H1 (cell line): ENCODE data around the gene NAAA. TPM values are rescaled to one million over a fixed set of nuclear protein-coding genes. Genes with fewer than 3 reads are reported as not detected.

ENCODE experiments used
- CHD7 ChIP-seq: fragments of 300-600 bp; sonication (generic); IDR thresholded peaks from 2 replicates; pipeline ENCODE4 v1.7.1; 2012; ENCODE audit warnings: low read length, moderate library complexity, mild to moderate bottlenecking, inconsistent platforms; ENCODE audit not compliant: insufficient replicate concordance
- JUND ChIP-seq: IDR thresholded peaks from 2 replicates; pipeline ENCODE4 v1.6.1; 2011; ENCODE audit warnings: mild to moderate bottlenecking, improper control_type of control experiment, low read length
- polyA plus RNA-seq, 7 experiments: library from polyadenylated mRNA; depleted of rRNA in 3 of 7; stranded (reverse) in 5 of 7; unstranded in 2 of 7; fragments of >200 nt in 5 of 7; fragments of 200-250 nt in 2 of 7; gene quantifications; 1 replicate in 5 of 7; 2 replicates in 1 of 7; 4 replicates in 1 of 7; pipeline versions ENCODE4 v1.2.1 to v1.2.3, GENCODE V29; 2011 to 2013; ENCODE audit warnings: missing spikeins in 2 of 7, mixed read lengths in 2 of 7
- total RNA-seq: library from RNA; stranded (reverse); fragmentation: NEBNext Ultra II Directional; extraction: Animal tissue kit (Norgen Biotek cat#: 25700); gene quantifications from 2 replicates; pipeline ENCODE4 v1.2.1, GENCODE V29; 2021

The NAAA gene
- total and polyA plus RNA-seq, 2 of the 8 experiments (the other 6 are each of a cell fraction or from before 2014, with no cell fraction given): 9.4 to 12.5 TPM

- TF ChIP-seq CHD7 (no peak), JUND (no peak)
Measured at GRCh38 chr4:75980576-75980975, 39.8 kb upstream of the NAAA start (continued).
